H9 (cell line): ENCODE measurements around the gene AGL. TPM values are rescaled to one million over a fixed set of nuclear protein-coding genes. Genes with fewer than 3 reads are reported as not detected.

ENCODE experiments used
- DNase-seq: peaks from one replicate; pipeline ENCODE4 v3.0.0-alpha.2; 2017
- H2AFZ ChIP-seq: one replicate; pipeline ENCODE4 v1.6.1; 2013; ENCODE audit warnings: mild to moderate bottlenecking, low read length, control low read depth, moderate library complexity
- H2AK5ac ChIP-seq: 2 replicates; pipeline ENCODE4 v1.6.1; 2013; ENCODE audit warnings: low read length, control low read depth, mixed read lengths; ENCODE audit not compliant: insufficient read length
- H2BK120ac ChIP-seq: one replicate; pipeline ENCODE4 v1.6.1; 2013; ENCODE audit warnings: low read depth, mild to moderate bottlenecking, low read length, control low read depth, inconsistent platforms; ENCODE audit not compliant: poor library complexity, severe bottlenecking
- H2BK12ac ChIP-seq: 2 replicates; pipeline ENCODE4 v1.6.1; 2013; ENCODE audit warnings: low read length, control low read depth, mixed read lengths, low read depth; ENCODE audit not compliant: insufficient read length
- H2BK15ac ChIP-seq: 2 replicates; pipeline ENCODE4 v1.6.1; 2013; ENCODE audit warnings: low read depth, low read length, control low read depth
- H2BK20ac ChIP-seq: one replicate; pipeline ENCODE4 v1.6.1; 2013; ENCODE audit warnings: low read depth, mild to moderate bottlenecking, low read length, control low read depth, inconsistent platforms; ENCODE audit not compliant: poor library complexity, severe bottlenecking
- H2BK5ac ChIP-seq: 2 replicates; pipeline ENCODE4 v1.6.1; 2013; ENCODE audit warnings: low read length, control low read depth, mixed read lengths; ENCODE audit not compliant: insufficient read length
- H3K14ac ChIP-seq: 2 replicates; pipeline ENCODE4 v1.6.1; 2013; ENCODE audit warnings: low read length, control low read depth; ENCODE audit not compliant: insufficient read depth
- H3K18ac ChIP-seq: 2 replicates; pipeline ENCODE4 v1.6.1; 2013; ENCODE audit warnings: low read depth, mild to moderate bottlenecking, mixed read lengths, low read length, control low read depth; ENCODE audit not compliant: insufficient read length
- H3K23ac ChIP-seq: 2 replicates; pipeline ENCODE4 v1.6.1; 2013; ENCODE audit warnings: low read length, control low read depth, mixed read lengths, low read depth; ENCODE audit not compliant: insufficient read length
- H3K23me2 ChIP-seq: 2 replicates; pipeline ENCODE4 v1.6.1; 2013; ENCODE audit warnings: low read depth, mild to moderate bottlenecking, mixed read lengths, low read length, control low read depth; ENCODE audit not compliant: insufficient read length, poor library complexity, severe bottlenecking
- H3K27ac ChIP-seq: 2 replicates; pipeline ENCODE4 v1.5.1; 2013; ENCODE audit warnings: low read length, control low read depth, mixed read lengths, low read depth; ENCODE audit not compliant: insufficient read length
- H3K27me3 ChIP-seq: 2 replicates; pipeline ENCODE4 v1.6.1; 2013; ENCODE audit warnings: low read length, control low read depth, inconsistent platforms; ENCODE audit not compliant: insufficient read depth
- H3K4ac ChIP-seq: 2 replicates; pipeline ENCODE4 v1.6.1; 2013; ENCODE audit warnings: low read depth, mild to moderate bottlenecking, control low read depth, inconsistent platforms, low read length, moderate library complexity
- H3K4me1 ChIP-seq: 2 replicates; pipeline ENCODE4 v1.6.1; 2013; ENCODE audit warnings: low read length, control low read depth, inconsistent platforms; ENCODE audit not compliant: insufficient read depth
- H3K4me2 ChIP-seq: 2 replicates; pipeline ENCODE4 v1.6.1; 2013; ENCODE audit warnings: low read length, control low read depth, mixed read lengths; ENCODE audit not compliant: insufficient read length, insufficient read depth
- H3K56ac ChIP-seq: 2 replicates; pipeline ENCODE4 v1.6.1; 2013; ENCODE audit warnings: low read depth, mild to moderate bottlenecking, mixed read lengths, low read length, control low read depth; ENCODE audit not compliant: insufficient read length
- H3K79me1 ChIP-seq: 2 replicates; pipeline ENCODE4 v1.6.1; 2013; ENCODE audit warnings: low read depth, mild to moderate bottlenecking, moderate library complexity, low read length, control low read depth, inconsistent platforms; ENCODE audit not compliant: insufficient read depth, poor library complexity, severe bottlenecking
- H3K79me2 ChIP-seq: 2 replicates; pipeline ENCODE4 v1.6.1; 2013; ENCODE audit warnings: low read length, control low read depth, inconsistent platforms; ENCODE audit not compliant: insufficient read depth
- H3K9ac ChIP-seq: 2 replicates; pipeline ENCODE4 v1.6.1; 2013; ENCODE audit warnings: low read length, control low read depth, mixed read lengths; ENCODE audit not compliant: insufficient read length; ENCODE audit errors: extremely low read depth
- H3K9me3 ChIP-seq: one replicate; pipeline ENCODE4 v1.6.1; 2013; ENCODE audit warnings: low read depth, low read length, inconsistent platforms; ENCODE audit not compliant: control insufficient read depth
- H3T11ph ChIP-seq: one replicate; pipeline ENCODE4 v1.6.1; 2013; ENCODE audit warnings: mild to moderate bottlenecking, low read length, control low read depth, inconsistent platforms
- H4K20me1 ChIP-seq: one replicate; pipeline ENCODE4 v1.6.1; 2013; ENCODE audit not compliant: control insufficient read depth, insufficient read length, insufficient read depth
- H4K5ac ChIP-seq: 2 replicates; pipeline ENCODE4 v1.6.1; 2013; ENCODE audit warnings: low read depth, mild to moderate bottlenecking, mixed read lengths, low read length, control low read depth; ENCODE audit not compliant: insufficient read length
- H4K8ac ChIP-seq: replicated peaks from 2 replicates; pipeline ENCODE4 v1.6.1; 2013; ENCODE audit warnings: low read length, control low read depth, mixed read lengths, low read depth; ENCODE audit not compliant: insufficient read length
- H4K91ac ChIP-seq: 2 replicates; pipeline ENCODE4 v1.6.1; 2013; ENCODE audit warnings: low read depth, mild to moderate bottlenecking, moderate library complexity, mixed read lengths, low read length, control low read depth; ENCODE audit not compliant: insufficient read length
- H3K27ac Mint-ChIP-seq, 3 experiments: 2 replicates in 2 of 3; 3 replicates in 1 of 3; pipeline ENCODE4 v1.8.0; 2020 to 2021; ENCODE audit warnings: mixed read lengths in 3 of 3, mild to moderate bottlenecking in 1 of 3, moderate library complexity in 1 of 3
- H3K27me3 Mint-ChIP-seq: 2 replicates; pipeline ENCODE4 v1.8.0; 2021; ENCODE audit warnings: low read depth, mild to moderate bottlenecking, moderate library complexity, mixed read lengths
- H3K36me3 Mint-ChIP-seq, 3 experiments: 2 replicates in 2 of 3; 3 replicates in 1 of 3; pipeline ENCODE4 v1.8.0; 2020 to 2021; ENCODE audit warnings: low read depth in 3 of 3, mixed read lengths in 3 of 3; ENCODE audit not compliant: insufficient read depth in 1 of 3
- H3K4me1 Mint-ChIP-seq, 2 experiments: 2 replicates each; pipeline ENCODE4 v1.8.0; 2020; ENCODE audit warnings: mixed read lengths in 2 of 2
- H3K4me3 Mint-ChIP-seq, 2 experiments: 2 replicates in 1 of 2; 3 replicates in 1 of 2; pipeline ENCODE4 v1.8.0; 2020 to 2021; ENCODE audit warnings: mild to moderate bottlenecking in 2 of 2, mixed read lengths in 2 of 2, moderate library complexity in 1 of 2
- H3K9me3 Mint-ChIP-seq, 2 experiments: 2 replicates in 1 of 2; 3 replicates in 1 of 2; pipeline ENCODE4 v1.8.0; 2020; ENCODE audit warnings: mild to moderate bottlenecking in 2 of 2, mixed read lengths in 2 of 2, moderate library complexity in 1 of 2
- CTCF ChIP-seq: fragments of 200-600 bp; sonication (generic); conservative IDR thresholded peaks from 3 replicates; pipeline ENCODE4 v1.8.0; 2021; ENCODE audit warnings: antibody characterized with exemption, mild to moderate bottlenecking
- total RNA-seq: library from RNA; stranded (reverse); gene quantifications from 2 replicates; pipeline ENCODE4 v1.2.1, GENCODE V29; 2021

The AGL gene
- total RNA-seq, 1 experiment from 2014 or later, result 24.0 TPM

GRCh38 chr1:99886841-99887240, 36.7 kb downstream of the AGL start:
- Histone ChIP-seq H3K56ac (no peak overlapping the region), H3K4me2 (no peak overlapping the region), H3K27ac (no peak overlapping the region), H2BK5ac (no peak overlapping the region), H4K91ac (no peak overlapping the region), H4K5ac (no peak overlapping the region), H3K9ac (no peak overlapping the region), H3K23me2 (no peaks in the 10 kb centered on the region), H3K14ac (no peak overlapping the region), H3K79me2 (no peaks in the 10 kb centered on the region), H4K20me1 (no peaks in the 10 kb centered on the region), H3K23ac (no peak overlapping the region), H3K27me3 (no peaks in the 10 kb centered on the region), H3K4ac (no peak overlapping the region), H2AFZ (no peak overlapping the region), H2AK5ac (no peak overlapping the region), H3K18ac (no peak overlapping the region), H3T11ph (no peak overlapping the region), H2BK15ac (no peak overlapping the region), H4K8ac (no peak overlapping the region), H3K4me1 (no peaks in the 10 kb centered on the region), H2BK12ac (no peak overlapping the region), H3K9me3 (no peaks in the 10 kb centered on the region), H2BK120ac (no peak overlapping the region), H2BK20ac (no peak overlapping the region), H3K79me1 (no peaks in the 10 kb centered on the region)
- no peak for TF ChIP-seq CTCF
- H3K4me1 Mint-ChIP-seq, result peaks cover 5 to 6% of the 10 kb centered on the region in 2 experiments
- H3K27me3 Mint-ChIP-seq, result no peaks in the 10 kb centered on the region
- peaks cover 18 to 39% (median 31%) of the 10 kb centered on the region in 3 experiments for H3K36me3 Mint-ChIP-seq
- peaks cover 2 to 9% of the 10 kb centered on the region in 2 experiments; a peak in 3 of 5 replicates for H3K9me3 Mint-ChIP-seq
- H3K27ac Mint-ChIP-seq, result peak overlapping the region; percentile 10 to 58 (median 58); a peak in 2 of 7 replicates
- no peak overlapping the region for H3K4me3 Mint-ChIP-seq
- DNase-seq, result no peak
